H7 (cell line): ENCODE results near the gene EYA2. TPM values are rescaled to one million over a fixed set of nuclear protein-coding genes. Genes with fewer than 3 reads are reported as not detected.

ENCODE experiments used
- DNase-seq: peaks from one replicate; pipeline ENCODE4 v3.0.0; 2012
- H3K27me3 ChIP-seq: 2 replicates; pipeline ENCODE4 v1.6.0; 2011; ENCODE audit warnings: mild to moderate bottlenecking, low read length; ENCODE audit not compliant: control insufficient read depth, insufficient read depth
- H3K36me3 ChIP-seq: replicated peaks from 2 replicates; pipeline ENCODE4 v1.5.1; 2011; ENCODE audit warnings: low read length; ENCODE audit not compliant: control insufficient read depth, insufficient read depth
- H3K4me3 ChIP-seq: 2 replicates; pipeline ENCODE4 v1.5.1; 2011; ENCODE audit warnings: low read depth, mild to moderate bottlenecking, control low read depth, low read length, moderate library complexity; ENCODE audit not compliant: insufficient read depth
- total RNA-seq: library from RNA; depleted of rRNA; stranded (reverse); fragments of >200 nt; shearing (Covaris generic); gene quantifications from 2 replicates; pipeline ENCODE4 v1.2.3, GENCODE V29; 2014; rRNA removed

The EYA2 gene
- total RNA-seq, 1 experiment from 2014 or later, result 1.7 TPM

- Histone ChIP-seq H3K27me3 (no peaks in the 10 kb centered on the region), H3K4me3 (no peak overlapping the region), H3K36me3 (peaks cover 34% of the 10 kb centered on the region)
- DNase-seq, result no peak
These were observed 337.9 kb downstream of the EYA2 start for GRCh38 chr20:47232518-47232917.

GRCh38 chr20:47233333-47234188 lies 338.9 kb downstream of the EYA2 start:
- DNase-seq, result no peak
- H3K4me3 ChIP-seq, result no peak overlapping the region
- peaks cover 34% of the 10 kb centered on the region for H3K36me3 ChIP-seq
- no peaks in the 10 kb centered on the region for H3K27me3 ChIP-seq

GRCh38 chr20:47235111-47235510 lies 340.5 kb downstream of the EYA2 start:
- Histone ChIP-seq H3K4me3 (no peak overlapping the region), H3K27me3 (no peaks in the 10 kb centered on the region), H3K36me3 (peaks cover 28% of the 10 kb centered on the region)
- no peak for DNase-seq

- DNase-seq, result no peak
- H3K36me3 ChIP-seq, result peaks cover 28% of the 10 kb centered on the region
- H3K4me3 ChIP-seq, result no peak overlapping the region
- H3K27me3 ChIP-seq, result no peaks in the 10 kb centered on the region
These were observed 341.4 kb downstream of the EYA2 start for GRCh38 chr20:47235853-47236638.

- H3K4me3 ChIP-seq, result no peak overlapping the region
- peaks cover 28% of the 10 kb centered on the region for H3K36me3 ChIP-seq
- no peak for DNase-seq
These were observed 341.9 kb downstream of the EYA2 start for GRCh38 chr20:47236639-47236900.

GRCh38 chr20:47237715-47238114 lies 343.1 kb downstream of the EYA2 start:
- no peak for DNase-seq
- no peaks in the 10 kb centered on the region for H3K27me3 ChIP-seq
- H3K4me3 ChIP-seq, result no peak overlapping the region
- H3K36me3 ChIP-seq, result peaks cover 34% of the 10 kb centered on the region

More at GRCh38 chr20:47236639-47236900, 341.9 kb downstream of the EYA2 start:
- no peaks in the 10 kb centered on the region for H3K27me3 ChIP-seq

Other genes with a start within 250 kb of the EYA2 start
- 6.9 and 11.8 TPM in 2 replicates for gene SLC13A3, start 243.4 kb upstream of the EYA2 start, total RNA-seq
- 19.2 and 20.0 TPM in 2 replicates for gene TP53RK, start 205.4 kb upstream of the EYA2 start, total RNA-seq
- gene SLC2A10, start 185.2 kb upstream of the EYA2 start, total RNA-seq, result 7.4 and 9.5 TPM in 2 replicates